ENCODE measurements around the gene ADGRG7. TPM values are rescaled to one million over a fixed set of nuclear protein-coding genes. Genes with fewer than 3 reads are reported as not detected.

Gene ADGRG7
- total RNA-seq, 2 donors from 2014 or later = not detected

GRCh38 chr3:100730524-100730923, 121.1 kb downstream of the ADGRG7 start:
- no peaks in the 10 kb centered on the region for H3K27me3 ChIP-seq (replicated peaks; ENCODE audit: insufficient read depth)
- DNase-seq (ENCODE audit: low spot score) = no peak
- no peak overlapping the region for H3K4me3 ChIP-seq
- no peak for TF ChIP-seq CTCF (IDR thresholded peaks at IDR 0.05)
- peaks cover 9% of the 10 kb centered on the region for H3K36me3 ChIP-seq
- ATAC-seq (ENCODE audit: insufficient number of reproducible peaks, low FRiP score, low read depth) = no peak
- H3K27ac ChIP-seq = no peak overlapping the region
- no peaks in the 10 kb centered on the region for H3K9me3 ChIP-seq
- H3K4me1 ChIP-seq (ENCODE audit: control insufficient read depth in 1 of 2, low read depth in 2 of 2) = peaks cover 7 to 21% of the 10 kb centered on the region in 2 donors

- Histone ChIP-seq H3K36me3 (peaks cover 18% of the 10 kb centered on the region), H3K4me1 (ENCODE audit: control insufficient read depth in 1 of 2, low read depth in 2 of 2) (peaks cover 7 to 9% of the 10 kb centered on the region in 2 donors), H3K9me3 (no peaks in the 10 kb centered on the region), H3K4me3 (no peak overlapping the region), H3K27ac (no peak overlapping the region), H3K27me3 (replicated peaks; ENCODE audit: insufficient read depth) (no peaks in the 10 kb centered on the region)
- no peak for DNase-seq (ENCODE audit: low spot score)
- TF ChIP-seq CTCF (IDR thresholded peaks at IDR 0.05) = no peak
- ATAC-seq (ENCODE audit: insufficient number of reproducible peaks, low FRiP score, low read depth) = no peak
Observed at GRCh38 chr3:100732435-100732834, 123.0 kb downstream of the ADGRG7 start.

- no peak for DNase-seq (ENCODE audit: low spot score)
- TF ChIP-seq CTCF (IDR thresholded peaks at IDR 0.05) = peak; percentile 27
- ATAC-seq (ENCODE audit: insufficient number of reproducible peaks, low FRiP score, low read depth) = no peak
- H3K9me3 ChIP-seq = no peaks in the 10 kb centered on the region
- peaks cover 32% of the 10 kb centered on the region for H3K36me3 ChIP-seq
- H3K4me3 ChIP-seq = no peak overlapping the region
- no peak overlapping the region for H3K27ac ChIP-seq
- H3K27me3 ChIP-seq (replicated peaks; ENCODE audit: insufficient read depth) = no peaks in the 10 kb centered on the region
- H3K4me1 ChIP-seq (ENCODE audit: control insufficient read depth in 1 of 2, low read depth in 2 of 2) = peaks cover 3 to 5% of the 10 kb centered on the region in 2 donors
Observed at GRCh38 chr3:100737334-100737733, 127.9 kb downstream of the ADGRG7 start.

GRCh38 chr3:100740207-100740606, 130.8 kb downstream of the ADGRG7 start:
- no peaks in the 10 kb centered on the region for H3K27me3 ChIP-seq (replicated peaks; ENCODE audit: insufficient read depth)
- no peak for TF ChIP-seq CTCF (IDR thresholded peaks at IDR 0.05)
- no peak overlapping the region for H3K4me3 ChIP-seq
- H3K4me1 ChIP-seq (ENCODE audit: control insufficient read depth in 1 of 2, low read depth in 2 of 2) = peaks cover under 1 to 1% of the 10 kb centered on the region in 2 donors
- H3K27ac ChIP-seq = no peak overlapping the region
- DNase-seq (ENCODE audit: low spot score) (no peak), ATAC-seq (ENCODE audit: insufficient number of reproducible peaks, low FRiP score, low read depth) (no peak)
- no peaks in the 10 kb centered on the region for H3K9me3 ChIP-seq
- H3K36me3 ChIP-seq = peaks cover 30% of the 10 kb centered on the region

GRCh38 chr3:100743535-100743934, 134.1 kb downstream of the ADGRG7 start:
- Histone ChIP-seq H3K9me3 (no peaks in the 10 kb centered on the region), H3K4me3 (no peak overlapping the region), H3K27ac (no peak overlapping the region), H3K27me3 (replicated peaks; ENCODE audit: insufficient read depth) (no peaks in the 10 kb centered on the region), H3K4me1 (ENCODE audit: control insufficient read depth in 1 of 2, low read depth in 2 of 2) (peaks cover 13 to 16% of the 10 kb centered on the region in 2 donors), H3K36me3 (peaks cover 14% of the 10 kb centered on the region)
- DNase-seq (ENCODE audit: low spot score) (no peak), ATAC-seq (ENCODE audit: insufficient number of reproducible peaks, low FRiP score, low read depth) (no peak)
- TF ChIP-seq CTCF (IDR thresholded peaks at IDR 0.05) = no peak

Data from thoracic aorta (tissue), 2 donors.